HG02840 (cell line): ENCODE data around the gene ZDHHC5.
"Not testable (repeated sequence)": the region's sequence is repeated elsewhere in the genome, so short reads cannot be mapped to it uniquely, and the experiment has no call there.

ENCODE experiments used
- ATAC-seq: cut with Tn5 transposase; IDR thresholded peaks from one replicate; pipeline ENCODE4 v1.9.1; 2021; ENCODE audit warnings: mild to moderate bottlenecking, moderate library complexity, moderate number of reproducible peaks; ENCODE audit not compliant: unreplicated experiment, low FRiP score

Gene ZDHHC5

GRCh38 chr11:57644748-57645688, 22.9 kb upstream of the ZDHHC5 start:
- no peak for ATAC-seq

DNA sequence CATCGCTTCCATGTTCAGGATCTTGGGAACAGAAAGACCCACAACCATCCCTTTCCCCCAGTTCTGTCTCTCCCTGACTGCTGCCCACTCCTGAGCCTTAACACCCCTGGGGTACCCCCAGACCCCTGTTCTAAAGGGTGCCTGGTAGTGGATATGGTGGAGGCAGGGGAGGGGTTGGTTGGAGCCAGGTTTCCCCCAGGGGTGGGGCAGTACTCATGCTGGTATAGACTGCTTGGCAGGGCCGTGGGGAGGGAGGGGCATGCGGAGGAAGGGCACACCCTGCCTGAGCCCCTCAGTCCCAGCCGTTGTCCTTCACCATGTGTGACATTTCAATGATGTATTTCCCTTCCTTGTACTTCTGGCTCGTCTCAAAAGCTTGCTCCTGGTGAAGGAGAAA, 22.2 kb upstream of the ZDHHC5 start:
- no peak for ATAC-seq

DNA sequence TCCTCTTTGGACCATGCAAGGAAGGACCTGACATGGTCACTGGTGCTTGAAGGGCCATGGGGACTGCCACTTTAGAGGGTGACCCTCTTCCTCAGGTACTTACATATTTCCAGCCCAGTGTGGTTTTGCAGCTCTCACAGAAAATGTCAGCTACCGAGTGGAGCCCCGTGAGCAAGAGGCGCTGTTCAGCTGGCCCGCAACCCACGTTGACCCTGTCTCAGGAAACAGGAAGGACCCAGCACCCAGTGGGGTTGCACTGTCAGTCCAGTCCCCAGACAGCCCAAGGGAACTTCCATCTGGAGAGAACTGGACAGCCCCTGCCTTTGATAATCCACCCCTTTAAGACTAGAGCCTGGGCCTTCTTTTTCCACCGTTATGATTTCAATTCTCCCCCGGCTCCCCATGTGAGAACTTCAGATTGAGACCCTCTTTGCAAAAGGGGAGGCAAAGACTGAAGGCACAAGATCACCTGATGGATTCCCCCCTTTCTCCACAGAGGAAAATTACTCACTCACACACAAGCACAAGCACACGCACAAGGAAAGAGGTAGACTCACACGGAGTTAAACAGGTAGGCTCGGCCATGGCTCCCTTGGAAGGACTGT, 21.6 kb upstream of the ZDHHC5 start:
- ATAC-seq, result no peak

- ATAC-seq, result no peak
Observed at GRCh38 chr11:57646799-57647303, 21.1 kb upstream of the ZDHHC5 start.

- no peak for ATAC-seq
Observed at GRCh38 chr11:57647372-57647771, 20.5 kb upstream of the ZDHHC5 start.

DNA sequence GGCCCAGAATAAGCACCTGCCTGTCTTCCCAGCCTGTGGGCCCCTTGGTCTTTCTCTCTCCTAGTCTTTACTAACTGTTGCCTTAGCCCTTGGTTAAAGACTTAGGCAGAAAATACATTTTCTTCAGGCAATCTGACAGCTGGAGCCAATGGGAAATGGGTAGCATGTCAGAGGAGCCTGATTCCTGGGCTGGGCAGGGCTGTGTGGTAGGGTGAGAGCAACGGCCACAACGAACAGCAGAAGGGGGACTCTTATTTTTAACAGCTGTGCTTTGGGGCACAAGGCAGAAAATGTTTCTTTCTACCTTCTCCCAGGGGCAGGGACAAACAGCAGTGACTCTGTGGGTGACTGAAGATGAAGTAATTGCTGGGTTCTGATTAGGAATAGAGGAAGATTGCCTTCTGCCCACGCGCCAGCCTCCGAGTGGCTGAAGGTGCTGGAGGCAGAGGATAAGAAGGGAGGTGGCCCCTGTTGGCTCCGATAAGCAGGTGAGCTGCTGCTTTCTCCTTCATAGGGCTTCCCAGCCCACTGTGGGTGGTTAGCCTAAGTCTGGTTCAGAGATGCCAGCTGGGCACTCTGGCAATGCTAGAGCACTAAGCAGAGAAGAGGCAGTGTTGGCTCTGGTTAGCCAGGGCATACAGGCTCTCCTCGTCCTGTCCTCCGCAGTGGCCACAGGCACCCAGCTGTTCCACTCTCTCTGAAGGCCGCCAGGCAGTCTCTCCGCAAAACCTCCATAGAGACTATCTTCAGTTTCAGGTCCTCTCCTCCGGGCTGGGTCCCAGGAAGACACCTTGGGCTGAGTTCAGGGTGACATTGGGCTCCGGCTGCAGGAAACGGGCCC, 19.7 kb upstream of the ZDHHC5 start:
- ATAC-seq, result no peak

DNA sequence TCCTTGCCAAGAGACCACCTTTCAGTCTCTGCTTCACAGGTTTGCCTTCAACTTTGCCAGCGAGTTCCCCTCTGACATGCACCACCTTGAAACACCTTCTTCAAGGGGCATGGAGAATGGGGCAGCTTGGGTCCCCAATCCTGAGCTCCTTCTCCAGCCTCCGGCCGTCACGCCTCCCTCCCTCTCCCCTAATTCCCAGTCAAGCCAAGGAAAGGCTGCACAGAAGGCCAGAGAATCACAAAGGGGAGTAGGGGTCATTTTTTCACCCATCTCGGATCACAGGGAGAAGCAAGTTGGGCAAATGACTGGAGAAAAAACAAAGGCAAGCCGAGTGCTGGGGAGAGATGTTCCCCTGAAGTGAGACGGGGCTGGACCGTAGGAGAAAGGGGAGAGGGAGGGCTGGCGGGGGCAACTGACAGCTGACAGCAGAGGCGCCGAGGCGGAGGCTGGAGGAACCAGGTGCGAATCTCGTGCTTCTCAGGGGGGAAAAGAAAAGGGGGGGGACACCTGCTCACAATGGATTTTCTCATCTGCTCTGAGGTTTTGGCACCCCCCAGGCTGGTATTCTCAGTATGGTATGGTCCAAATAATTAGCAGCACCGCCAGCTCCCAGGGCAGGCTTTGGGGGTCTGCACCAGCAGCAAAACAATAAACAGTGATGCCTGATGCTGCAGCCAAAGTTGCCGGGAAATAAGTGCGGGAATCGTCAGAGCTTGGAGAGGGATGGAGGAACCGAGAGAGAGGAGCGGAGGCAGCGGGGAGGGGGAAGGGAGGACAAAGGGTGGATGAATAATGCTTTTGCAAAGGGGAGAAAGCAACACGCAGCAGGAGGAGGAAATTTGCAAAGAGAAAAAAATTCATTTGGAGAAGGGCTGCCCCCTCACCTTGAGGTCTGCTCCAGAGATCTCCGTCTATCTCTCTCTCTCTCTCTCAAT, 18.8 kb upstream of the ZDHHC5 start:
- no peak for ATAC-seq

DNA sequence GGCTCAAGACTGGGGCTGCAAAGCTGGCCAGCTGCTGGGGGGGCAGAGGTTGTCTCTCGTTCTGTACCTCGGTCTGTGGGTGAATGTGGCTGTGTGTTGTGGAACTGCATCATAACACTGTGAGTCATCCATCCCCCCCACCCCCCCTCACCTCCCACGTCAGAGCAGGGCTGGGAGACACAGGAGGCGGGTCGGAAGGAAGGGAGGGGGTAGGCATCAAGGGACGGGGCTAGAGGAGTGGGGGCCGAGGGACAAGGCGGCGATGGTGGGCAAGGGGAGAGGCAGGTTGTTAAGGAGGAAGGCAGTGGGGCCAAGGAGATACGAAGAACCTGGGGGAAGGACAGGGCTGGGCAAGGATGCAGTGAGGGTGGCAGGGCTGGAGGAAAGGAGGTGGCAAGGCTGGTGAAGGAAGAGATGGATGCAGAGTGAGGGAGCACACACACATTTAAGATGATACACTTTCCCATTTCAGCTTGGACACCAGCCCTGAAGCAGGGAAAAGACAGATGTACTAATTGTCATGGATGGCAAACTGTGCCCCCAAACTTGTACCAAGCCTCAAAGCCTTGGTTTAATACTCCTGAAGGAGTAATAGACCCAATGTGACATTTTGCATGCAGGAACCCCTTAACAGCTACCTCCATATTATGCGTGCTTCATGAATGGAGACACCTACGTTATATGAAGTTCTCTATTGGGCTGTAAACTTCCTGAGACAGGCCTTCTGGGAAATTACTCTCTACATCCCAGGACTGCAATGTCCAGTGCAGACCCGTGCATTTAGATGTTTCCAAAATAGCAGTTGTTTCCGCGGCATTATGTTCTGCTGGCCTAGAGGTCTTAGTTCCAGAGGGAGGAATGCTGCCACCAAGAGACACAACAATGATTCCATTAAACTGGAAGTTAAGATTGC, 17.8 kb upstream of the ZDHHC5 start, which contains the start of gene YPEL4:
YPEL4 (minus strand) TSS at position 87 of the 913 bp plus-strand sequence. CDS start 2,805 bp downstream, outside the sequence.
- ATAC-seq, result no peak

- ATAC-seq, result no peak
Observed at GRCh38 chr11:57650739-57651090, 17.2 kb upstream of the ZDHHC5 start.

DNA sequence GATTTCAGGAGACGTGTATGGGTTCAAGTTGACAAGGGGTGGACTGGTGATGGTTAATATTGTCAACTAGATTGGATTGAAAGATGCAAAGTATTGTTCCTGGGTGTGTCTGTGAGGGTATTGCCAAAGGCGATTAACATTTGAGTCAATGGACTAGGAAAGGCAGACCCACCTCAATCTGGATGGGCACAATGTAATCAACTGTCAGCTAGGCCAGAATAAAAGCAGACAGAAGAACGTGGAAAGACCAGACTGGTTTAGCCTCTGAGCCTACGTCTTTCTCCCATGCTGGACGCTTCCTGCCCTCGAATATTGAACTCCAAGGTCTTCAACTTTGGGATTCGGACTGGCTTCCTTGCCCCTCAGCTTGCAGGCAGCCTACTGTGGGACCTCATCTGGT, 16.5 kb upstream of the ZDHHC5 start:
- ATAC-seq, result no peak

DNA sequence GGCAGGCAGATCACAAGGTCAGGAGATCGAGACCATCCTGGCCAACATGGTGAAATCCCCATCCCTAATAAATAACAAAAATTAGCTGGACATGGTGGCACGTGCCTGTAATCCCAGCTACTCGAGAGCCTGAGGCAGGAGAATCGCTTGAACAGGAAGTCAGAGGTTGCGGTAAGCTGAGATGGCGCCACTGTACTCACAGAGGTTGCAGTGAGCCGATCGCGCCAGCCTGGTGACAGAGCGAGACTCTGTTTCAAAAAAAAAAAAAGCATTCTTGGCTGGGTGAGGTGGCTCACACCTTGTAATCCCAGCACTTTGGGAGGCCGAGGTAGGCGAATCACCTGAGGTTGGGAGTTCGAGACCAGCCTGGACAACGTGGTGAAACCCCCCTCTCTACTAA, 15.7 kb upstream of the ZDHHC5 start:
- ATAC-seq, result not testable (repeated sequence)

- ATAC-seq, result no peak
Observed at GRCh38 chr11:57652662-57653061, 15.3 kb upstream of the ZDHHC5 start.

DNA sequence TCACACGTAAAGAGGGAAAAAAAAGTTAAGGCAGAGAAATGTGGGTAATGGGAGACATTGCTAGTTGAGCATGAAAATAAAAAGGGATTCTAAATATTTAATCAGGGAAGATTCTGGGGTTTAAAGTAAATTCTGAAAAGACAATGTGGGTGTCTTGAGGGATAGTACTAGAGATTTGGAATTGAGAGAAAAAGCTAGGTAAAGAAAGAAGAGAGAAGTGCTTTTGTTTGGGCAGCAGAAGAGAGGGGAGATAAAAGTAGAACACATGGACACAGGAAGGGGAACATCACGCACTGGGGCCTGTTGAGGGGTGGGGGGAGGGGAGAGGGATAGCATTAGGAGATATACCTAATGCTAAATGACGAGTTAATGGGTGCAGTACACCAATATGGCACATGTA, 14.8 kb upstream of the ZDHHC5 start:
- ATAC-seq, result no peak

- ATAC-seq, result no peak
Observed at GRCh38 chr11:57656885-57657193, 11.1 kb upstream of the ZDHHC5 start.

- peak; percentile 99 for ATAC-seq
Observed at GRCh38 chr11:57657194-57658022, 10.5 kb upstream of the ZDHHC5 start, which contains the start of gene CLP1. TSS of gene CLP1 (plus strand) at chr11:57657762. CDS start at chr11:57659477, 1,715 bp downstream.

GRCh38 chr11:57658023-57658361, 9.9 kb upstream of the ZDHHC5 start:
- no peak for ATAC-seq

DNA sequence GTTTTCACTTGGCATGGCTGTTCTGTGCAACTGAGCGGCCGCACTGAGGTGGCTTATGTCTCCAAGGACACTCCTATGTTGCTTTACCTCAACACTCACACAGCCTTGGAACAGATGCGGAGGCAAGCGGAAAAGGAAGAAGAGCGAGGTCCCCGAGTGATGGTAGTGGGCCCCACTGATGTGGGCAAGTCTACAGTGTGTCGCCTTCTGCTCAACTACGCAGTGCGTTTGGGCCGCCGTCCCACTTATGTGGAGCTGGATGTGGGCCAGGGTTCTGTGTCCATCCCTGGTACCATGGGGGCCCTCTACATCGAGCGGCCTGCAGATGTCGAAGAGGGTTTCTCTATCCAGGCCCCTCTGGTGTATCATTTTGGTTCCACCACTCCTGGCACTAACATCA, 8.2 kb upstream of the ZDHHC5 start:
- no peak for ATAC-seq

DNA sequence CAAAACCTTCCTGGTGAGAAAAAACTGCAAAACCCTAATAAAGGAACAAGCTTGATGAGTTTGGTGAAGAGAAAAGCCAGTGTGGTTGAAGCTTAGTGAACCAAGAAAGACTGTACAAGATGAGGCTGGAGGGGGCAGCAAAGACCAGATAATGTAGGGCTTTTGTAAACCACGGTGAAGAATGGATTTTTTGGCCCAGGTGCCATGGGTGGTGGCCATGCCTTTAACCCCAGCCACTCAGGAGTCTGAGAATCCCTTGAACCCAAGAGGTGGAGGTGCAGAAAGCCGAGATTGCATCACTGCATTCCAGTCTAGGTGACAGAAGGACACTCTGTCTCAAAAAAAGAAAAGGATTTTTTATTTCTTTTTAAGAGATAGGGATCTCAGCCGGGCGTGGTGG, 5.0 kb upstream of the ZDHHC5 start:
- ATAC-seq, result no peak
